ENCODE measurements around the gene NDUFS5.

GRCh38 chr1:39001516-39002421 lies 24.4 kb upstream of the NDUFS5 start:
- TF ChIP-seq ZFP37 (tag by site-specific recombination; IDR thresholded peaks at IDR 0.05) (no peak), ZNF248 (tag by site-specific recombination; IDR thresholded peaks at IDR 0.05) (no peak), KLF16 (tag by site-specific recombination; IDR thresholded peaks at IDR 0.05) (no peak), GLIS1 (tag by site-specific recombination; IDR thresholded peaks at IDR 0.05) (no peak), ZNF792 (tag by site-specific recombination; IDR thresholded peaks at IDR 0.05) (no peak), PRDM1 (tag by site-specific recombination; IDR thresholded peaks at IDR 0.05) (no peak), ZNF544 (tag by site-specific recombination; IDR thresholded peaks at IDR 0.05) (no peak), ZNF664 (tag by site-specific recombination; IDR thresholded peaks at IDR 0.05) (no peak), CTCF (tag by site-specific recombination; IDR thresholded peaks at IDR 0.05) (no peak)
- TF ChIP-seq, protein P1, sequence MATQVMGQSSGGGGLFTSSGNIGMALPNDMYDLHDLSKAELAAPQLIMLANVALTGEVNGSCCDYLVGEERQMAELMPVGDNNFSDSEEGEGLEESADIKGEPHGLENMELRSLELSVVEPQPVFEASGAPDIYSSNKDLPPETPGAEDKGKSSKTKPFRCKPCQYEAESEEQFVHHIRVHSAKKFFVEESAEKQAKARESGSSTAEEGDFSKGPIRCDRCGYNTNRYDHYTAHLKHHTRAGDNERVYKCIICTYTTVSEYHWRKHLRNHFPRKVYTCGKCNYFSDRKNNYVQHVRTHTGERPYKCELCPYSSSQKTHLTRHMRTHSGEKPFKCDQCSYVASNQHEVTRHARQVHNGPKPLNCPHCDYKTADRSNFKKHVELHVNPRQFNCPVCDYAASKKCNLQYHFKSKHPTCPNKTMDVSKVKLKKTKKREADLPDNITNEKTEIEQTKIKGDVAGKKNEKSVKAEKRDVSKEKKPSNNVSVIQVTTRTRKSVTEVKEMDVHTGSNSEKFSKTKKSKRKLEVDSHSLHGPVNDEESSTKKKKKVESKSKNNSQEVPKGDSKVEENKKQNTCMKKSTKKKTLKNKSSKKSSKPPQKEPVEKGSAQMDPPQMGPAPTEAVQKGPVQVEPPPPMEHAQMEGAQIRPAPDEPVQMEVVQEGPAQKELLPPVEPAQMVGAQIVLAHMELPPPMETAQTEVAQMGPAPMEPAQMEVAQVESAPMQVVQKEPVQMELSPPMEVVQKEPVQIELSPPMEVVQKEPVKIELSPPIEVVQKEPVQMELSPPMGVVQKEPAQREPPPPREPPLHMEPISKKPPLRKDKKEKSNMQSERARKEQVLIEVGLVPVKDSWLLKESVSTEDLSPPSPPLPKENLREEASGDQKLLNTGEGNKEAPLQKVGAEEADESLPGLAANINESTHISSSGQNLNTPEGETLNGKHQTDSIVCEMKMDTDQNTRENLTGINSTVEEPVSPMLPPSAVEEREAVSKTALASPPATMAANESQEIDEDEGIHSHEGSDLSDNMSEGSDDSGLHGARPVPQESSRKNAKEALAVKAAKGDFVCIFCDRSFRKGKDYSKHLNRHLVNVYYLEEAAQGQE (tag by site-specific recombination; IDR thresholded peaks at IDR 0.05), result no peak
